GM12878 (cell line): ENCODE data around the gene NCAN. TPM values are rescaled to one million over a fixed set of nuclear protein-coding genes. Genes with fewer than 3 reads are reported as not detected.

Experiments
- ATAC-seq: fragments of 200-7000 bp; cut with Tn5 transposase; 3 replicates; pipeline ENCODE4 v1.9.1; 2020; ENCODE audit warnings: mild to moderate bottlenecking, moderate library complexity
- BruUV-seq: library from RNA; stranded (reverse); fragments of 400-500 nt; replicated peaks from 2 replicates; lab custom pipeline; 2021; lab: Mats Ljungman, UMichigan
- CTCF ChIA-PET: fragments of 300-600 bp; sonication (Branson Sonifier 250); formaldehyde crosslinking; extraction: SDS; loops from one replicate; lab custom pipeline; 2021; ENCODE audit warnings: inconsistent platforms; lab: Yijun Ruan, JAX
- POLR2A ChIA-PET: fragments of 350-600 bp; formaldehyde crosslinking; extraction: SDS; loops from one replicate; lab custom pipeline; 2021; ENCODE audit warnings: inconsistent platforms; lab: Charles Lee
- RAD21 ChIA-PET: fragments of 300-600 bp; sonication (Branson Sonifier 250); formaldehyde crosslinking; loops from one replicate; lab custom pipeline; 2023; ENCODE audit warnings: antibody characterized with exemption; ENCODE audit not compliant: unreplicated experiment; lab: Charles Lee
- SMC1A ChIA-PET: fragments of 300-600 bp; sonication (Branson Sonifier 250); formaldehyde crosslinking; loops from one replicate; lab custom pipeline; 2023; ENCODE audit not compliant: unreplicated experiment, uncharacterized antibody; lab: Charles Lee
- DNase-seq: peaks from one replicate; pipeline ENCODE4 v3.0.0-alpha.2; 2011; ENCODE audit warnings: low read depth, low spot score
- FAIRE-seq: peaks from 3 replicates; lab custom pipeline; 2011; peaks lifted over from hg19 to GRCh38; lab: Jason Lieb, UNC
- H2AFZ ChIP-seq: 2 replicates; pipeline ENCODE4 v1.6.0; 2011; ENCODE audit warnings: low read depth, low read length, control low read depth; ENCODE audit not compliant: control insufficient read depth
- H3K27ac ChIP-seq: 2 replicates; pipeline ENCODE4 v1.5.1; 2011; ENCODE audit warnings: control low read depth; ENCODE audit not compliant: control insufficient read depth, insufficient read depth
- H3K27me3 ChIP-seq, 2 experiments: replicated peaks in 1 of 2; 2 replicates each; pipeline versions ENCODE4 v1.6.0 to v1.6.1; 2011; ENCODE audit warnings: low read length in 1 of 2; ENCODE audit not compliant: control insufficient read depth in 2 of 2, insufficient read depth in 2 of 2
- H3K36me3 ChIP-seq, 2 experiments: 2 replicates each; pipeline ENCODE4 v1.5.1; 2011; ENCODE audit warnings: low read length in 1 of 2; ENCODE audit not compliant: control insufficient read depth in 2 of 2, insufficient read depth in 2 of 2
- H3K4me1 ChIP-seq: 2 replicates; pipeline ENCODE4 v1.6.1; 2011; ENCODE audit warnings: mild to moderate bottlenecking, low read length, moderate library complexity, mixed read lengths; ENCODE audit not compliant: control insufficient read depth, insufficient read depth
- H3K4me2 ChIP-seq: 2 replicates; pipeline ENCODE4 v1.6.0; 2011; ENCODE audit warnings: control low read depth; ENCODE audit not compliant: control insufficient read depth, insufficient read depth
- H3K4me3 ChIP-seq: fragments of 200-600 bp; sonication (generic); 2 replicates; pipeline ENCODE4 v1.5.1; 2016
- H3K79me2 ChIP-seq: 2 replicates; pipeline ENCODE4 v1.6.0; 2011; ENCODE audit warnings: low read length; ENCODE audit not compliant: control insufficient read depth, insufficient read depth
- H3K9ac ChIP-seq: 2 replicates; pipeline ENCODE4 v1.8.0; 2011; ENCODE audit warnings: low read length, control low read depth, mixed read lengths; ENCODE audit not compliant: control insufficient read depth, insufficient read depth
- H3K9me3 ChIP-seq: replicated peaks from 3 replicates; pipeline ENCODE4 v1.5.1; 2011; ENCODE audit warnings: mild to moderate bottlenecking, low read length; ENCODE audit not compliant: control insufficient read depth, insufficient read depth
- H4K20me1 ChIP-seq: 2 replicates; pipeline ENCODE4 v1.6.0; 2011; ENCODE audit not compliant: control insufficient read depth, insufficient read depth
- JUNB ChIP-seq: IDR thresholded peaks from 2 replicates; pipeline ENCODE4 v1.6.1; 2016; ENCODE audit warnings: antibody characterized with exemption, mild to moderate bottlenecking
- NFIC ChIP-seq: IDR thresholded peaks from 2 replicates; pipeline ENCODE4 v1.6.1; 2012; ENCODE audit warnings: low read depth, mild to moderate bottlenecking, inconsistent platforms, low read length, moderate library complexity
- NR2C1 ChIP-seq: fragments of 450-650 bp; IDR thresholded peaks from 2 replicates; pipeline ENCODE4 v1.6.1; 2017; ENCODE audit warnings: antibody characterized with exemption, mild to moderate bottlenecking, moderate library complexity
- PAX8 ChIP-seq: fragments of 450-650 bp; IDR thresholded peaks from 2 replicates; pipeline ENCODE4 v1.6.1; 2017; ENCODE audit warnings: mild to moderate bottlenecking, moderate library complexity
- RAD21 ChIP-seq: IDR thresholded peaks from 2 replicates; pipeline ENCODE4 v1.6.1; 2011; ENCODE audit warnings: mild to moderate bottlenecking, low read depth, low read length, moderate library complexity; ENCODE audit not compliant: insufficient read depth
- RCOR1 ChIP-seq: conservative IDR thresholded peaks from 2 replicates; pipeline ENCODE4 v1.6.1; 2012; ENCODE audit warnings: low read depth, low read length, improper control_type of control experiment
- SPI1 ChIP-seq: IDR thresholded peaks from 2 replicates; pipeline ENCODE4 v1.6.1; 2011; ENCODE audit warnings: low read depth, mild to moderate bottlenecking, low read length, moderate library complexity, borderline replicate concordance; ENCODE audit not compliant: insufficient read depth
- TCF12 ChIP-seq: IDR thresholded peaks from 2 replicates; pipeline ENCODE4 v1.6.1; 2011; ENCODE audit warnings: low read depth, mild to moderate bottlenecking, low read length
- TCF7 ChIP-seq: IDR thresholded peaks from 2 replicates; pipeline ENCODE4 v1.6.1; 2014; ENCODE audit warnings: antibody characterized with exemption, borderline replicate concordance
- YBX1 ChIP-seq: fragments of 450-650 bp; IDR thresholded peaks from 2 replicates; pipeline ENCODE4 v1.6.1; 2016; ENCODE audit warnings: antibody characterized with exemption
- WGBS: methylation state at CpG from one replicate; pipeline ENCODE4 v1.1.6; 2016; ENCODE audit warnings: low lambda C conversion rate; ENCODE audit not compliant: insufficient replicate concordance, insufficient coverage; ENCODE audit errors: missing lambda C conversion rate; 5-methylcytosine and 5-hydroxymethylcytosine counted together
- in situ Hi-C: fragments of 300-500 bp; cut with MboI; formaldehyde crosslinking; loops from 9 replicates; pipeline ENCODE4 v1.14.3; 2018; ENCODE audit warnings: mixed read lengths
- intact Hi-C: fragments of 100-400 bp; cut with micrococcal nuclease; formaldehyde crosslinking; loops from one replicate; pipeline ENCODE4 v1.14.2; 2022; ENCODE audit not compliant: unreplicated experiment
- polyA plus RNA-seq, 11 experiments: library from polyadenylated mRNA; depleted of rRNA in 4 of 11; unstranded in 6 of 11; stranded (reverse) in 5 of 11; fragments of >200 nt; fragmentation: Nextera tagmentation in 4 of 11; fragmentation: Illumina TruSeq in 1 of 11; extraction: Ambion mirVana in 4 of 11; extraction: Trizol in 1 of 11; gene quantifications; 1 replicate in 1 of 11; 2 replicates in 10 of 11; pipeline versions ENCODE4 v1.2.1 to v1.2.3, GENCODE V29; 2011 to 2016; ENCODE audit warnings: inconsistent platforms in 2 of 11, missing spikeins in 2 of 11, low read depth in 1 of 11
- total RNA-seq, 4 experiments: library from RNA; depleted of rRNA in 3 of 4; stranded (reverse); fragments of >200 nt in 3 of 4; fragmentation: Illumina TruSeq in 1 of 4; extraction: Trizol in 1 of 4; gene quantifications; 2 replicates each; pipeline versions ENCODE4 v1.2.1 to v1.2.3, GENCODE V29; 2013 to 2021
- TF ChIP-seq, protein P1 (sequence below): IDR thresholded peaks from 2 replicates; pipeline ENCODE4 v1.6.1; 2011; ENCODE audit warnings: borderline replicate concordance, low read depth, mild to moderate bottlenecking, moderate library complexity, low read length; ENCODE audit not compliant: insufficient read depth, poor library complexity, severe bottlenecking

NCAN gene
- total and polyA plus RNA-seq, 10 of the 15 experiments (the other 5 are each of a cell fraction or from before 2014, with no cell fraction given) = 0.02 to 0.34 (median 0.12) TPM; not detected in 1

DNA sequence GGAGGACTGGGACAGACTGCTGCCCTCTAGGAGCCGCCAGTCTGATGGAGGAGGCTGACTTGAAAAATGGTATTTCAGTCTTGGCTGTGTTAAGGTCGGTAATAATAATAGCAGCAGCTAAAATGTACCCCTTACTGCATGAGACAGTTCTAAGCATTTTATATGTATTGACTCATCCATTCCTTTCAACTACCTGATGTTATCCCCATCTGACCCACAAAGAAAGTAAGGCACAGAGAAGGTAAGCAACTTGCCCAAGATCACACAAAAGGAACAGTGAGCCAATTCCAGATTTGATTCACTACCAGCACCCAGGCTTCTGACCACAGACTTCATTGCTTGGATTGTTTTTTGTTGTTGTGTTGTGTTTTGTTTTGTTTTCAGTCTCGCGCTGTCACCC is 4.0 kb downstream of the NCAN start:
- H3K9ac ChIP-seq = no peak overlapping the region
- H4K20me1 ChIP-seq = no peaks in the 10 kb centered on the region
- WGBS = 55% methylated on average over 4 of the region's 4 CpGs
- FAIRE-seq = no peak
- intact Hi-C loops = no loop called here
- ChIA-PET CTCF (no interaction called here), SMC1A (no interaction called here), RAD21 (interaction anchor here (1.6 kb wide), 1 partner anchor 13 kb away, joined by 4 read pairs; the partner anchor contains the start of gene NR2C2AP)
- no peaks in the 10 kb centered on the region for H3K79me2 ChIP-seq
- no peak overlapping the region for H3K4me3 ChIP-seq
- in situ Hi-C loops = no loop called here
- H3K4me1 ChIP-seq = peaks cover 10% of the 10 kb centered on the region; the same call in 1 of the 2 replicates
- H2AFZ ChIP-seq = no peak overlapping the region
- no peak overlapping the region for H3K4me2 ChIP-seq
- no TSS peak for BruUV-seq
- no peak overlapping the region for H3K27ac ChIP-seq
- peaks cover 0 to 2% of the 10 kb centered on the region in 2 experiments; a peak in 1 of 4 replicates for H3K27me3 ChIP-seq
- H3K36me3 ChIP-seq = no peaks in the 10 kb centered on the region
- no peak for TF ChIP-seq RCOR1
- TF ChIP-seq NFIC = no peak
- no peak for TF ChIP-seq YBX1
- TF ChIP-seq, protein P1, sequence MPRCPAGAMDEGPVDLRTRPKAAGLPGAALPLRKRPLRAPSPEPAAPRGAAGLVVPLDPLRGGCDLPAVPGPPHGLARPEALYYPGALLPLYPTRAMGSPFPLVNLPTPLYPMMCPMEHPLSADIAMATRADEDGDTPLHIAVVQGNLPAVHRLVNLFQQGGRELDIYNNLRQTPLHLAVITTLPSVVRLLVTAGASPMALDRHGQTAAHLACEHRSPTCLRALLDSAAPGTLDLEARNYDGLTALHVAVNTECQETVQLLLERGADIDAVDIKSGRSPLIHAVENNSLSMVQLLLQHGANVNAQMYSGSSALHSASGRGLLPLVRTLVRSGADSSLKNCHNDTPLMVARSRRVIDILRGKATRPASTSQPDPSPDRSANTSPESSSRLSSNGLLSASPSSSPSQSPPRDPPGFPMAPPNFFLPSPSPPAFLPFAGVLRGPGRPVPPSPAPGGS = no peak
- TF ChIP-seq TCF12 = no peak
- no peak for TF ChIP-seq PAX8
- no peak for TF ChIP-seq TCF7
- no peak for TF ChIP-seq SPI1
- no peak for TF ChIP-seq NR2C1
- no peak for TF ChIP-seq JUNB
- TF ChIP-seq RAD21 = no peak
- TF ChIP-seq, all 136 proteins: peak for 0
- H3K9me3 ChIP-seq = 0 out of 3 replicates have a peak, but pooled peaks cover 2% of the 10 kb centered on the region
- DNase-seq (no peak), ATAC-seq (no peak)
- POLR2A ChIA-PET = no interaction called here
